GM12878 (cell line): ENCODE results near the gene CFAP54. TPM values are rescaled to one million over a fixed set of nuclear protein-coding genes. Genes with fewer than 3 reads are reported as not detected.

Experiments used
- BCL11A ChIP-seq: IDR thresholded peaks from 2 replicates; pipeline ENCODE4 v1.6.1; 2011; ENCODE audit warnings: low read depth, low read length
- BHLHE40 ChIP-seq, 2 experiments: fragments of 450-650 bp in 1 of 2; IDR thresholded peaks; 2 replicates each; pipeline ENCODE4 v1.6.1; 2011 to 2017; ENCODE audit warnings: low read depth in 2 of 2, borderline replicate concordance in 1 of 2, improper control_type of control experiment in 1 of 2, low read length in 1 of 2, mild to moderate bottlenecking in 1 of 2
- BRCA1 ChIP-seq: IDR thresholded peaks from 2 replicates; pipeline ENCODE4 v1.6.1; 2011; ENCODE audit warnings: low read depth, low read length, improper control_type of control experiment
- CBX5 ChIP-seq: sonication (generic); IDR thresholded peaks from 2 replicates; pipeline ENCODE4 v1.6.1; 2016; ENCODE audit warnings: low read depth, moderate library complexity, mild to moderate bottlenecking, inconsistent platforms
- CHD1 ChIP-seq: IDR thresholded peaks from 2 replicates; pipeline ENCODE4 v1.6.1; 2012; ENCODE audit warnings: low read depth, low read length, improper control_type of control experiment
- CHD2 ChIP-seq: IDR thresholded peaks from 2 replicates; pipeline ENCODE4 v1.6.1; 2011; ENCODE audit warnings: low read depth, low read length, improper control_type of control experiment, borderline replicate concordance
- EZH2 ChIP-seq: IDR thresholded peaks from 2 replicates; pipeline ENCODE4 v1.6.1; 2012; ENCODE audit warnings: low read depth, mild to moderate bottlenecking, control low read depth, inconsistent platforms, low read length, borderline replicate concordance; ENCODE audit not compliant: control insufficient read depth
- HCFC1 ChIP-seq: fragments of 150-350 bp; IDR thresholded peaks from 2 replicates; pipeline ENCODE4 v1.6.1; 2014; ENCODE audit warnings: low read length
- HDAC6 ChIP-seq: fragments of 200-600 bp; sonication (generic); IDR thresholded peaks from one replicate; pipeline ENCODE4 v1.8.0; 2017; ENCODE audit warnings: antibody characterized with exemption; ENCODE audit not compliant: unreplicated experiment
- MXI1 ChIP-seq: fragments of 150-350 bp; IDR thresholded peaks from 2 replicates; pipeline ENCODE4 v1.6.1; 2011; ENCODE audit warnings: low read depth, mild to moderate bottlenecking, inconsistent platforms, low read length, improper control_type of control experiment
- PML ChIP-seq: IDR thresholded peaks from 2 replicates; pipeline ENCODE4 v1.6.1; 2012; ENCODE audit warnings: low read length, inconsistent platforms
- RB1 ChIP-seq: fragments of 450-650 bp; formaldehyde crosslinking; IDR thresholded peaks from 2 replicates; pipeline ENCODE4 v1.6.1; 2017; ENCODE audit warnings: mild to moderate bottlenecking, borderline replicate concordance
- REST ChIP-seq: IDR thresholded peaks from 2 replicates; pipeline ENCODE4 v1.6.1; 2012; ENCODE audit warnings: mild to moderate bottlenecking, low read depth, low read length
- RFX5 ChIP-seq: IDR thresholded peaks from 2 replicates; pipeline ENCODE4 v1.6.1; 2011; ENCODE audit warnings: low read depth, low read length, improper control_type of control experiment
- SREBF1 ChIP-seq: IDR thresholded peaks from 2 replicates; pipeline ENCODE4 v1.6.1; 2012; ENCODE audit warnings: mild to moderate bottlenecking, low read length
- SRF ChIP-seq, 2 experiments: IDR thresholded peaks; 2 replicates each; pipeline ENCODE4 v1.6.1; 2011; ENCODE audit warnings: low read depth in 2 of 2, low read length in 2 of 2, mild to moderate bottlenecking in 1 of 2, moderate library complexity in 1 of 2
- SUZ12 ChIP-seq: fragments of 200-600 bp; sonication (generic); IDR thresholded peaks from one replicate; pipeline ENCODE4 v1.6.1; 2018; ENCODE audit warnings: antibody characterized with exemption, mild to moderate bottlenecking; ENCODE audit not compliant: unreplicated experiment
- TCF7 ChIP-seq: IDR thresholded peaks from 2 replicates; pipeline ENCODE4 v1.6.1; 2014; ENCODE audit warnings: antibody characterized with exemption, borderline replicate concordance
- USF1 ChIP-seq: IDR thresholded peaks from 2 replicates; pipeline ENCODE4 v1.6.1; 2011; ENCODE audit warnings: borderline replicate concordance, low read depth, mild to moderate bottlenecking, moderate library complexity, mixed read lengths, low read length; ENCODE audit not compliant: insufficient read depth; ENCODE audit errors: extremely low read length
- ZBED1 ChIP-seq: IDR thresholded peaks from 2 replicates; pipeline ENCODE4 v1.6.1; 2016; ENCODE audit warnings: borderline replicate concordance
- ZNF217 ChIP-seq: fragments of 450-650 bp; IDR thresholded peaks from 2 replicates; pipeline ENCODE4 v1.6.1; 2017; ENCODE audit warnings: antibody characterized with exemption, mild to moderate bottlenecking
- ZNF274 ChIP-seq: IDR thresholded peaks from one replicate; pipeline ENCODE4 v1.8.0; 2011; ENCODE audit not compliant: insufficient read length, insufficient read depth
- polyA plus RNA-seq, 11 experiments: library from polyadenylated mRNA; depleted of rRNA in 4 of 11; unstranded in 6 of 11; stranded (reverse) in 5 of 11; fragments of >200 nt; fragmentation: Nextera tagmentation in 4 of 11; fragmentation: Illumina TruSeq in 1 of 11; extraction: Ambion mirVana in 4 of 11; extraction: Trizol in 1 of 11; gene quantifications; 1 replicate in 1 of 11; 2 replicates in 10 of 11; pipeline versions ENCODE4 v1.2.1 to v1.2.3, GENCODE V29; 2011 to 2016; ENCODE audit warnings: inconsistent platforms in 2 of 11, missing spikeins in 2 of 11, low read depth in 1 of 11
- total RNA-seq, 4 experiments: library from RNA; depleted of rRNA in 3 of 4; stranded (reverse); fragments of >200 nt in 3 of 4; fragmentation: Illumina TruSeq in 1 of 4; extraction: Trizol in 1 of 4; gene quantifications; 2 replicates each; pipeline versions ENCODE4 v1.2.1 to v1.2.3, GENCODE V29; 2013 to 2021
- TF ChIP-seq, protein P1 (sequence below): fragments of 450-650 bp; IDR thresholded peaks from 2 replicates; pipeline ENCODE4 v1.6.1; 2017; ENCODE audit warnings: mild to moderate bottlenecking, moderate library complexity

CFAP54 gene
- total and polyA plus RNA-seq, 10 of the 15 experiments (the other 5 are each of a cell fraction or from before 2014, with no cell fraction given): 0.19 to 1.5 (median 0.56) TPM

DNA sequence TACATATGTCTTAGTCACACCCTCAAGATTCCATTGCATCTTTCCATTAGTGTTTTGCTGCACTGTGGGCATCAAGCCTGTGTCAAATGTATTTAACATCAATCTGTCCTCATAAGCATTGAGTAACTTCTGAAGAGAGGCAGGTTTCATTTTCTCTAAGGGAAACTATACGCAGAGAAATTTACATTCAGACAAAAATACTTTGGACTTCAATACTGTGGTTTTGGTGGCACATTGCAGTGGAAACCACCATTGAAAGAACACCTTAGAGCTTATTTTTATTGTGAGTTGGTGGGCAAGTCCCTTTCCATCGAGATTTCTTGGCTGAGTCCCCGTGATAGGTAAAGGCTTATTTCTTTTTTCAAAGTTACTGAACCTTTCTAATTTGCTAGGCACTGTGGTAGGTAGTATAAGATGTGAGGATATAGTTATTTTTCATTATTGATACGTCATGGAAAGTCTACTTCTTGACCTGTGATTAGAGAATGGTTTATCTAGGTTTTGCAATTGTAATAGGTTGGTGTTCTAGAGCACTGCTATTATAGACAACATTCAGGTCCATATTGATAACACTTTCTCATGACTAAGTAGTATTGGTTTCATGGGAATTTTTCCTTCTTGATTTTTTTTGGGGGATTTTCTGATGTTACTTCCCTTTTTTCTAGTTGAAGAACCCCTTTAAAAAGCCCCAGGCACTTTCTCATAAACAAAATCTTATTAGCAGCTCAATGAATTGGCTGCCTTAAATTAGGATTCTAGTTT, 81.9 kb downstream of the CFAP54 start (continued):
- TF ChIP-seq TCF7 (peak; percentile 8; the same call in 1 of the 2 replicates), SREBF1 (no peak), ZNF274 (no peak), RB1 (no peak), PML (peak; percentile 54; the same call in 1 of the 2 replicates), ZBED1 (no peak; the same call in 1 of the 2 replicates), ZNF217 (peak; percentile 57; the same call in 1 of the 2 replicates), REST (no peak), CHD2 (peak; percentile 24; the same call in 1 of the 2 replicates), BHLHE40 (IDR thresholded peaks at IDR 0.05; ENCODE audit: borderline replicate concordance in 1 of 2, low read depth in 2 of 2, low read length in 1 of 2) (peak; percentile 31 to 40; a peak in 1 of 4 replicates), CBX5 (no peak), HCFC1 (no peak), USF1 (no peak), SUZ12 (no peak), EZH2 (no peak), HDAC6 (no peak), SRF (IDR thresholded peaks at IDR 0.05; ENCODE audit: low read depth in 2 of 2, low read length in 2 of 2) (no peak), CHD1 (no peak), BCL11A (peak; percentile 28; the same call in 1 of the 2 replicates), BRCA1 (no peak), MXI1 (no peak), RFX5 (no peak)
- TF ChIP-seq, protein P1, sequence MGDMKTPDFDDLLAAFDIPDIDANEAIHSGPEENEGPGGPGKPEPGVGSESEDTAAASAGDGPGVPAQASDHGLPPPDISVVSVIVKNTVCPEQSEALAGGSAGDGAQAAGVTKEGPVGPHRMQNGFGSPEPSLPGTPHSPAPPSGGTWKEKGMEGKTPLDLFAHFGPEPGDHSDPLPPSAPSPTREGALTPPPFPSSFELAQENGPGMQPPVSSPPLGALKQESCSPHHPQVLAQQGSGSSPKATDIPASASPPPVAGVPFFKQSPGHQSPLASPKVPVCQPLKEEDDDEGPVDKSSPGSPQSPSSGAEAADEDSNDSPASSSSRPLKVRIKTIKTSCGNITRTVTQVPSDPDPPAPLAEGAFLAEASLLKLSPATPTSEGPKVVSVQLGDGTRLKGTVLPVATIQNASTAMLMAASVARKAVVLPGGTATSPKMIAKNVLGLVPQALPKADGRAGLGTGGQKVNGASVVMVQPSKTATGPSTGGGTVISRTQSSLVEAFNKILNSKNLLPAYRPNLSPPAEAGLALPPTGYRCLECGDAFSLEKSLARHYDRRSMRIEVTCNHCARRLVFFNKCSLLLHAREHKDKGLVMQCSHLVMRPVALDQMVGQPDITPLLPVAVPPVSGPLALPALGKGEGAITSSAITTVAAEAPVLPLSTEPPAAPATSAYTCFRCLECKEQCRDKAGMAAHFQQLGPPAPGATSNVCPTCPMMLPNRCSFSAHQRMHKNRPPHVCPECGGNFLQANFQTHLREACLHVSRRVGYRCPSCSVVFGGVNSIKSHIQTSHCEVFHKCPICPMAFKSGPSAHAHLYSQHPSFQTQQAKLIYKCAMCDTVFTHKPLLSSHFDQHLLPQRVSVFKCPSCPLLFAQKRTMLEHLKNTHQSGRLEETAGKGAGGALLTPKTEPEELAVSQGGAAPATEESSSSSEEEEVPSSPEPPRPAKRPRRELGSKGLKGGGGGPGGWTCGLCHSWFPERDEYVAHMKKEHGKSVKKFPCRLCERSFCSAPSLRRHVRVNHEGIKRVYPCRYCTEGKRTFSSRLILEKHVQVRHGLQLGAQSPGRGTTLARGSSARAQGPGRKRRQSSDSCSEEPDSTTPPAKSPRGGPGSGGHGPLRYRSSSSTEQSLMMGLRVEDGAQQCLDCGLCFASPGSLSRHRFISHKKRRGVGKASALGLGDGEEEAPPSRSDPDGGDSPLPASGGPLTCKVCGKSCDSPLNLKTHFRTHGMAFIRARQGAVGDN: no peak; the same call in 1 of the 2 replicates
